HepG2 (cell line): Measurements from ENCODE around the gene DNLZ. TPM values are rescaled to one million over a fixed set of nuclear protein-coding genes. Genes with fewer than 3 reads are reported as not detected.

Experiments used
- ATAC-seq: fragments of 200-7000 bp; cut with Tn5 transposase; 3 replicates; pipeline ENCODE4 v1.9.1; 2020; ENCODE audit warnings: mild to moderate bottlenecking, moderate library complexity
- BruUV-seq: library from RNA; stranded (reverse); fragments of 400-500 nt; replicated peaks from 2 replicates; lab custom pipeline; 2021; lab: Mats Ljungman, UMichigan
- CTCF ChIA-PET: fragments of 300-600 bp; formaldehyde crosslinking; extraction: SDS; loops from one replicate; lab custom pipeline; 2021; ENCODE audit warnings: low total read pairs, inconsistent platforms, low intra/inter-chr PET ratio; lab: Yijun Ruan, JAX
- POLR2A ChIA-PET: fragments of 350-600 bp; sonication (Branson Sonifier 250); formaldehyde crosslinking; loops from one replicate; lab custom pipeline; 2020; ENCODE audit warnings: antibody characterized with exemption, inconsistent platforms; lab: Yijun Ruan, JAX
- DNase-seq: peaks from one replicate; pipeline ENCODE4 v3.0.0-alpha.2; 2015; ENCODE audit warnings: low spot score
- FAIRE-seq: peaks from 3 replicates; lab custom pipeline; 2011; peaks lifted over from hg19 to GRCh38; lab: Jason Lieb, UNC
- H2AFZ ChIP-seq: one replicate; pipeline ENCODE4 v1.6.1; 2011; ENCODE audit warnings: low read length, inconsistent platforms
- H3K27ac ChIP-seq: fragments of 300-600 bp; 3 replicates; pipeline ENCODE4 v1.8.0; 2011; ENCODE audit warnings: mixed run types, mild to moderate bottlenecking, mixed read lengths, low read length, inconsistent platforms; ENCODE audit not compliant: insufficient read depth; ENCODE audit errors: extremely low read length
- H3K27me3 ChIP-seq, 2 experiments: fragments of 200-600 bp in 1 of 2; 2 replicates in 1 of 2; 3 replicates in 1 of 2; pipeline versions ENCODE4 v1.6.0 to v1.8.0; 2011; ENCODE audit warnings: low read length in 2 of 2, mild to moderate bottlenecking in 2 of 2, moderate library complexity in 2 of 2, inconsistent platforms in 1 of 2; ENCODE audit not compliant: insufficient read depth in 2 of 2, control insufficient read depth in 1 of 2
- H3K36me3 ChIP-seq, 2 experiments: fragments of 200-600 bp in 1 of 2; replicated peaks in 1 of 2; 2 replicates in 1 of 2; 3 replicates in 1 of 2; pipeline versions ENCODE4 v1.5.1 to v1.8.0; 2011; ENCODE audit warnings: low read length in 2 of 2, inconsistent platforms in 1 of 2; ENCODE audit not compliant: insufficient read depth in 2 of 2, control insufficient read depth in 1 of 2
- H3K4me1 ChIP-seq: 2 replicates; pipeline ENCODE4 v1.5.1; 2012; ENCODE audit warnings: low read length, inconsistent platforms; ENCODE audit not compliant: insufficient read depth
- H3K4me2 ChIP-seq: 2 replicates; pipeline ENCODE4 v1.6.0; 2011; ENCODE audit warnings: low read depth, low read length, inconsistent platforms
- H3K4me3 ChIP-seq, 3 experiments: fragments of 200-600 bp in 1 of 3; sonication (generic), shearing (Covaris generic) in 1 of 3; replicated peaks in 1 of 3; 2 replicates each; pipeline ENCODE4 v1.5.1; 2011 to 2016; ENCODE audit warnings: low read length in 3 of 3, inconsistent platforms in 2 of 3, low read depth in 2 of 3, mild to moderate bottlenecking in 2 of 3, control low read depth in 1 of 3, mixed read lengths in 1 of 3; ENCODE audit not compliant: insufficient read depth in 1 of 3
- H3K79me2 ChIP-seq: one replicate; pipeline ENCODE4 v1.6.1; 2011; ENCODE audit warnings: low read length, inconsistent platforms; ENCODE audit not compliant: insufficient read depth
- H3K9ac ChIP-seq: 2 replicates; pipeline ENCODE4 v1.6.0; 2011; ENCODE audit warnings: mild to moderate bottlenecking, low read depth, low read length, inconsistent platforms; ENCODE audit not compliant: insufficient read depth
- H3K9me3 ChIP-seq: 2 replicates; pipeline ENCODE4 v1.5.1; 2012; ENCODE audit warnings: mild to moderate bottlenecking, low read length
- H4K20me1 ChIP-seq: 2 replicates; pipeline ENCODE4 v1.6.0; 2011; ENCODE audit warnings: inconsistent platforms, mild to moderate bottlenecking, low read length, moderate library complexity; ENCODE audit not compliant: insufficient read depth
- ARNT2 ChIP-seq: sonication (generic); formaldehyde crosslinking; IDR thresholded peaks from 2 replicates; pipeline ENCODE4 v1.8.0; 2022; ENCODE audit warnings: mild to moderate bottlenecking, low read depth, missing genetic modification reagents, moderate library complexity
- IRF2 ChIP-seq: IDR thresholded peaks from 2 replicates; pipeline ENCODE4 v1.6.1; 2018; ENCODE audit warnings: missing genetic modification reagents, missing compliant biosample characterization
- IRX3 ChIP-seq: sonication (generic); formaldehyde crosslinking; IDR thresholded peaks from 2 replicates; pipeline ENCODE4 v1.8.1; 2023; ENCODE audit warnings: mild to moderate bottlenecking, low read depth, missing genetic modification reagents, borderline replicate concordance
- KAT7 ChIP-seq: IDR thresholded peaks from 2 replicates; pipeline ENCODE4 v1.6.1; 2018; ENCODE audit warnings: borderline replicate concordance, missing compliant biosample characterization
- MLLT10 ChIP-seq: sonication (generic); formaldehyde crosslinking; IDR thresholded peaks from 2 replicates; pipeline ENCODE4 v1.4.0; 2020; ENCODE audit warnings: missing genetic modification reagents
- MXD3 ChIP-seq: IDR thresholded peaks from 2 replicates; pipeline ENCODE4 v1.6.1; 2016; ENCODE audit warnings: mild to moderate bottlenecking, missing biosample characterization, missing genetic modification reagents
- NONO ChIP-seq, 2 experiments: fragments of 450-650 bp in 1 of 2; sonication (generic) in 1 of 2; formaldehyde crosslinking in 1 of 2; IDR thresholded peaks in 1 of 2; conservative IDR thresholded peaks in 1 of 2; 2 replicates each; pipeline versions ENCODE4 v1.6.1 to v1.8.0; 2017 to 2022; ENCODE audit warnings: mild to moderate bottlenecking in 1 of 2, missing genetic modification reagents in 1 of 2, moderate library complexity in 1 of 2
- NR1H2 ChIP-seq: sonication (generic); formaldehyde crosslinking; IDR thresholded peaks from 2 replicates; pipeline ENCODE4 v1.8.1; 2022; ENCODE audit warnings: low read depth, missing genetic modification reagents, borderline replicate concordance
- ZBTB25 ChIP-seq: IDR thresholded peaks from 2 replicates; pipeline ENCODE4 v1.6.1; 2018; ENCODE audit warnings: missing genetic modification reagents
- ZFP41 ChIP-seq: sonication (generic); formaldehyde crosslinking; IDR thresholded peaks from 2 replicates; pipeline ENCODE4 v1.4.0; 2020; ENCODE audit warnings: mild to moderate bottlenecking, missing genetic modification reagents, borderline replicate concordance
- ZNF326 ChIP-seq: sonication (generic); formaldehyde crosslinking; IDR thresholded peaks from 2 replicates; pipeline ENCODE4 v1.4.0; 2020; ENCODE audit warnings: missing genetic modification reagents, borderline replicate concordance
- WGBS: methylation state at CpG from one replicate; pipeline ENCODE4 v1.1.6; 2017; ENCODE audit warnings: low lambda C conversion rate; 5-methylcytosine and 5-hydroxymethylcytosine counted together
- in situ Hi-C: cut with HindIII; loops from 2 replicates; pipeline ENCODE4 v1.10.0; 2017; ENCODE audit warnings: low pct_unique_long_range_greater_than_20kb; ENCODE audit not compliant: extremely low pct_ligation_motif_present
- intact Hi-C: fragments of 100-400 bp; cut with micrococcal nuclease; formaldehyde crosslinking; loops from one replicate; pipeline ENCODE4 v1.10.0; 2022; ENCODE audit not compliant: unreplicated experiment
- polyA plus RNA-seq, 8 experiments: library from polyadenylated mRNA; depleted of rRNA in 3 of 8; stranded (reverse) in 7 of 8; unstranded in 1 of 8; fragments of >200 nt; fragmentation: Illumina TruSeq in 4 of 8; extraction: Trizol in 4 of 8; gene quantifications; 2 replicates each; pipeline versions ENCODE4 v1.2.1 to v1.2.3, GENCODE V29; 2011 to 2016; ENCODE audit warnings: low read depth in 4 of 8, missing spikeins in 1 of 8, mixed read lengths in 1 of 8; ENCODE audit not compliant: insufficient read depth in 1 of 8
- total RNA-seq, 5 experiments: library from RNA; depleted of rRNA; stranded (reverse); fragments of >200 nt; fragmentation: Illumina TruSeq; extraction: Trizol; gene quantifications; 2 replicates each; pipeline ENCODE4 v1.2.3, GENCODE V29; 2016; ENCODE audit warnings: low read depth in 1 of 5

DNLZ gene
- total and polyA plus RNA-seq, 2 of the 13 experiments (the other 11 are each of a cell fraction or from before 2014, with no cell fraction given), result 3.4 to 8.0 TPM

- no peak for TF ChIP-seq ZBTB25
- TF ChIP-seq, all 625 proteins: peak for 25
Observed at GRCh38 chr9:136346157-136346481, 17.4 kb downstream of the DNLZ start (continued).

- peak overlapping the region; percentile 95 for H3K4me2 ChIP-seq
- TF ChIP-seq ARNT2 (CRISPR knock-in tag) (peak; percentile 41; the same call in 1 of the 2 replicates), IRF2 (0 out of 2 replicates have a peak, but pooled peaks have one; percentile 30), MLLT10 (no peak), ZFP41 (CRISPR knock-in tag) (no peak), IRX3 (CRISPR knock-in tag) (no peak), KAT7 (CRISPR knock-in tag) (no peak), NONO (IDR thresholded peaks at IDR 0.05) (no peak), NONO (CRISPR knock-in tag; conservative IDR thresholded peaks at IDR 0.05) (no peak), NR1H2 (CRISPR knock-in tag) (no peak), ZNF326 (no peak), MXD3 (0 out of 2 replicates have a peak, but pooled peaks have one; percentile 29)
Observed at GRCh38 chr9:136345281-136346156, 18.0 kb downstream of the DNLZ start.

More at GRCh38 chr9:136345281-136346156, 18.0 kb downstream of the DNLZ start:
- Histone ChIP-seq H3K27me3 (peaks cover 0 to 9% of the 10 kb centered on the region in 2 experiments; a peak in 2 of 5 replicates), H3K9ac (peak overlapping the region; percentile 57), H3K9me3 (no peaks in the 10 kb centered on the region), H4K20me1 (no peaks in the 10 kb centered on the region), H3K4me1 (peaks cover 51% of the 10 kb centered on the region), H3K36me3 (no peaks in the 10 kb centered on the region), H2AFZ (no peak overlapping the region), H3K4me3 (peak overlapping the region; percentile 47 to 78 (median 47)), H3K79me2 (no peaks in the 10 kb centered on the region), H3K27ac (no peak overlapping the region)
- 0% methylated on average over 8 of the region's 43 CpGs for WGBS
- intact Hi-C loops (loop anchor here (1.0 to 2.0 kb wide), 2 partner anchors 9 to 17 kb away; partner anchors contain the start of gene DNLZ), in situ Hi-C loops (loop anchor here (25.0 kb wide), 1 partner anchor 292 kb away; no protein-coding TSS in a partner anchor)
- ATAC-seq, result peak; percentile 84
- peak; percentile 70 for DNase-seq
- ChIA-PET CTCF (interaction anchor here (1.1 to 2.0 kb wide), 3 partner anchors 18 to 55 kb away, joined by 4 to 13 read pairs (median 6); partner anchors contain the start of genes CARD9, DNLZ and SNAPC4), POLR2A (interaction anchor here (0.8 to 2.9 kb wide), 9 partner anchors 8 to 97 kb away, joined by 3 to 73 read pairs (median 6); partner anchors contain the start of genes CARD9 and DNLZ)
- peak; percentile 37 for FAIRE-seq
- no TSS peak for BruUV-seq
